Stimulated activated CD4-positive, alpha-beta T cell treated with anti-CD3 and anti-CD28 coated beads, Interleukin-12 subunit alpha, Interleukin-12 subunit beta, amount 100 ng/mL, for 4 hours (primary cell): Measurements from ENCODE around the gene ZBTB48.
"Not testable (repeated sequence)": the region's sequence is repeated elsewhere in the genome, so short reads cannot be mapped to it uniquely, and the experiment has no call there.

Experiments used
- DNase-seq: peaks from one replicate; pipeline ENCODE4 v3.0.0-alpha.2; 2020

Gene ZBTB48

GRCh38 chr1:6579374-6580118, at the start of gene ZBTB48:
TSS of gene ZBTB48 (plus strand) at chr1:6579994. CDS start at chr1:6580610, 616 bp downstream.
- DNase-seq = peak; percentile 97

DNA sequence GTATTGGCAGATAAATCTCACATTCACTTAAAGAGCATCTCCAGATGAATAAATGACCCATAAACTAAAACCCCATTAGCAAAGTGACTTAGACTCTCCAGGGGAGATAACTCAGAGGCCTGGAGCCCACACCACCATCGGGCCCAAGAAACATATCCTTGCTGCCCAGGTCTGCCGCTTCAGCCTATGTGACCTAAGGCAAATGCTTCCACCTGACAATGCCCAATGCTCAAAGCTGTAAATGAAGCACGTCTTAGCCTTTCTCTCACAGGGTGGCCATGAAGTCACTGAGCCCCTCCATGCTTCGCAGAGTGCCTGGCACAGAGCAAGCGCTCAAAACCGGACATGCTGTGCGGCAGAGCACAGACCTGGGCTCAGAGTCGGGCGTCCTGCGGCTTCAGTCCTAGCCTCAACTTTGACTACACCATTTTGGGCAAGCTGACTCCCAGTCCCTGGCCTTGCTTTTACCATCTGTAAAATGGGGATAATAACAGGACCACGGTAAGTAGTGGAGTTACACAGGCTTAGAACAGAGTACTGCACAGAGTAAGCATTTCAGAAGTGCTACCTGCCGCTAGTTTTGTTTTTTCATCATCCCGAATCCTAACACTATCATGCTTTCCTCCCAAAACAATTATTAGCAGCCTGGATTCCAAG, 49.2 kb upstream of the ZBTB48 start:
- DNase-seq = no peak

- no peak for DNase-seq
Observed at GRCh38 chr1:6531996-6532395, 47.8 kb upstream of the ZBTB48 start.

- DNase-seq = no peak
Observed at GRCh38 chr1:6534248-6534822, 45.5 kb upstream of the ZBTB48 start.

- DNase-seq = no peak
Observed at GRCh38 chr1:6535214-6535613, 44.6 kb upstream of the ZBTB48 start.

- no peak for DNase-seq
Observed at GRCh38 chr1:6536291-6536690, 43.5 kb upstream of the ZBTB48 start.

DNA sequence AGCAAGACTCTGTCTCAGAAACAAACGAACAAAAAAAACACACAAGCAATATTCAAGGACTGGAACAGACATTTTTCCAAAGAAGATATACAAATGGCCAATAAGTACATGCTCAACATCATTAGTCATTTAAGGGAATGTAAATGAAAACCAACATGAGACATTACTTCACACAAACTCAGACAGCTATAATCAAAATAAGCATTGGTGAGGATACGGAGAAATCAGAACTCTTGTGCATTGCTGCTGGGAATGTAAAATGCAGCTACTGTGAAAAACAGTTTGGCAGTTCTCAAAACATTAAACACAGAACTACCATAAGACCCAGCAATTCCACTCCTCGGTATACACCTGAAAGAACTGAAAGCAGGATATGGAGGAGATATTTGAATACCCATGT, 40.8 kb upstream of the ZBTB48 start:
- no peak for DNase-seq

DNA sequence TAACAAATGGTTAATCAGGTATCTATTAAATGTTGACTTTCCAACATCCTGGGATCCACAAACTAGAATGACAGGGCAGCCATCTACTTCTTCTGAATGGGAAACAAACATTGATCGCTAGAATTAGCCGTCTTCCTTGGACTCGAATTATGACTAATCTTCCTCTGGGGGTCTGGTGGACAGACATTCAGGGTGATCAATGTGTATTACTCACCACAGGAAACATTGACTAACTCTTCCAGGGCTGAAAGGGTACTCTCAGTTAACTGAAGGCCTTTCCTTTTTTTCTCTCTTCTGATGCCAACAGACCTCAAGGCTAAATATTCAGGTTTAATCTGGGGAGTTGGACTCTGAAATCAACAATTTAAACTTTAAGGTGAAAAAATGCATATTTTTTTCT, 35.0 kb upstream of the ZBTB48 start:
- DNase-seq = no peak

GRCh38 chr1:6545276-6546112, 34.3 kb upstream of the ZBTB48 start:
- no peak for DNase-seq

- no peak for DNase-seq
Observed at GRCh38 chr1:6546326-6546725, 33.5 kb upstream of the ZBTB48 start.

DNA sequence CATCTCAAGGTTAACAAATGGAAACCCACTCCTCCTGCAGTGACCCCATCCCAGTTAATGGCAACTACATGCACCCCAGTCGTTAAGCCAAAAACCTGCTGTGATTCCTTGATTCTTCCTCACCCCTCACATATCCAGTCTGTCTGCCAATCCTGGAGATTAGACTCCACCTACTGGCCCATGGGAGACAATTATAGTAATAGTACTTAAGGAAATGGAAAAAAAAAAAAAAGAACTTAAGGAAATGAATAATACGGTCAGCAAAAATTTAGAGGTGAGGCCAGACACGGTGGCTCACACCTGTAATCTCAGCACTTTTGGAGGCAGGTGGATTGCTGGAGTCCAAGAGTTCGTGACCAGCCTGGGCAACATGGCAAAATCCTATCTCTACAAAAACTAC, 32.5 kb upstream of the ZBTB48 start:
- no peak for DNase-seq

DNA sequence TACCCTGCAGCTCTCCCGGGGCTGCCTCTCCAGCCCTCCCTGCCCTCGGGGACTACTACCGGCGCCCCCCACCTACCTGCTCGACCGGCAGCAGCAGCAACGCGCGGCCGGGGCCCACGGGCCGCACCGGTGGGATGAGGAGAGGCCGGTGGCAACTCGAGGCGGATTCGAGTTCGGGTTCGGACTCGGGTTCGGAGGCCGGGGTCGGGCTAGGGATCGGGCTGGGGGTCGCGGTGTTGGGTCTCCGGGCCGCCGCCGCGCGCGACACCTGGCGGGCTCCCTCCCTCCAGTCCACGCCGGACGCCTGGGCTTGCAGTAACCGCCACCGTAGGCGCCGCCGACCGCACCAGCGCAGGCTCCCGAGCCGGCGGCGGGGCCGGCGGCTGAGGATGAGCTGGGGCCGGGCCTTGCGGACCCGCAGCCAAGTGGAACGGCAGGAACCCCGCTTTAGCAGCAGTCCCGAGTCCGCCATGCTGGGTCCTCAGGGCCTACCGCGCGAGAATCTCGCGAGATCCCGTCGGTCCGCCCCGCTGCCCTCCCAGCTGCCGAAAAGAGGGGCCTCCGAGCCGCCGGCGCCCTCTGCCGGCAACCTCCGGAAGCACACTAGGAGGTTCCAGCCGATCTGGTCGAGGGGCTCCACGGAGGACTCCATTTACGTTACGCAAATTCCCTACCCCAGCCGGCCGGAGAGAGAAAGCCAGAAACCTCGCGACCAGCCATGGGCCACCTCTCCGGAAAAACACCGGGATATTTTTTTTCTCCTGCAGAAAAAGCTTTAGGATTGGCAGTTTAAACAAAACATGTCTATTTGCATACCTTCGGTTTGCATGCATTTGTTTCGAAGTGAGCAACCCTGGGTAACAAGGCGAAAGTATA, 25.5 kb upstream of the ZBTB48 start, which contains the start of gene NOL9:
TSS of gene NOL9 (minus strand) at position 483 of the 876 bp plus-strand sequence. CDS start at position 472, 11 bp downstream.
- DNase-seq = peak; percentile 93

GRCh38 chr1:6554907-6555778, 24.7 kb upstream of the ZBTB48 start, which contains the start of gene TAS1R1:
TSS of gene TAS1R1 (plus strand) at chr1:6555307. CDS start at chr1:6555374, 67 bp downstream.
- no peak for DNase-seq

GRCh38 chr1:6557597-6557996, 22.2 kb upstream of the ZBTB48 start:
- DNase-seq = no peak

DNA sequence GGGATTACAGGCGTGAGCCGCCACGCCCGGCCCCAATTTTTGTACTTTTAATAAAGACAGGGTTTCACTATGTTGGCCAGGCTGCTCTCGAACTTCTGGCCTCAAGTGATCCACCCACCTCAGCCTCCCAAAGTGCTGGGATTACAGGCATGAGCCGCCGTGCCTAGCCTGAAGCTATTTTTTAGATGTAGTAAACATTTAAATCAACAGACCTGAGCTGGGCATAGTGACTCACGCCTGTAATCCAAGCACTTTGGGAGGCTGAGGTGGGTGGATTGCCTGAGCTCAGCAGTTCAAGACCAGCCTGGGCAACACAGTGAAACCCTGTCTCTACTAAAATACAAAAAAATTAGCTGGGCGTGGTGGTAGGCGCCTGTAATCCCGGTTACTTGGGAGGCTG, 20.6 kb upstream of the ZBTB48 start:
- DNase-seq = not testable (repeated sequence)

DNA sequence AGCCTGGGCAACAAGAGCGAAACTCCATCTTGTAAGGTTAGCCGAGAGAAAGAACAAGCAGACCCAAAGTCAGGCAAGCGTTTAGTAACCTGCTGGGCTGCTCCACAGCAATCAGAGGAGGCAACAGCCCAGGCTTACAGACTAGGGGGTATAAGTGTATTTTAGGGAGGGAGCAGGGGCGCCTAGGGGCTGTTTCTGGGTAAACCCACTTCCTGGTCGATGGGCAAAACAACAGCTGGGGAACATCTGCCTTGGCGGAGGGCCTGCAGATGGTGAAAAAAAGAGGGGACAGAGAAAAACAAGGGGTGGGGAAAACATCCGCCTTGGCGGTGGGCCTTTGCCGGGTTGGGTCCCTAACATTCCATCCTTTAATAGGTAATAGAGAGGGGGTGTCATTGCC, 19.5 kb upstream of the ZBTB48 start:
- no peak for DNase-seq

DNA sequence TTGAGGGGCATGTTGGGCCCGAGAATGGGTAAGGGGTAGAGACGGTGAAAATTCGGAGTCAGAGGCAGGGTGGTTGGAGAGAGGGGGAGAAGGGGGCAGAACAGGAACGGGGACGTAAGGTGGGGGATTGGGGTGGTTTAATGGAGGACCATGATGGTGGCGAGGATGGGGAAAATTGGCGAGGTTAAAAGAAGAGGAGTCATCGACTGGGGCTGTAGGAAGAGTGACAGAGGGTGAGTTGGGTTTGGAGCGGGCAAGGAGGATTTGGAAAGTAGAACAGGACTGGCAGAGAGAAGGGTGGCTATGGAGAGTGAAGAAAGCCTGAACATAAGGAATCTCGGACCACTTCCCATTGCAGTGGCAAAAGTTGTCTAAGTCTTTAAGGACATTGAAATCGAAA, 10.8 kb upstream of the ZBTB48 start:
- no peak for DNase-seq

GRCh38 chr1:6570100-6570499, 9.7 kb upstream of the ZBTB48 start:
- DNase-seq = no peak

GRCh38 chr1:6570987-6571386, 8.8 kb upstream of the ZBTB48 start:
- DNase-seq = no peak

GRCh38 chr1:6572653-6573383, 7.0 kb upstream of the ZBTB48 start:
- no peak for DNase-seq
